ENCODE results near the gene LGALS7. TPM values are rescaled to one million over a fixed set of nuclear protein-coding genes. Genes with fewer than 3 reads are reported as not detected.
"Not testable (repeated sequence)": the region's sequence is repeated elsewhere in the genome, so short reads cannot be mapped to it uniquely, and the experiment has no call there.

Gene LGALS7
- total RNA-seq (2014; rRNA removed; shearing (Covaris generic)) = not detected in 2 replicates

- in situ Hi-C loops (cut with HindIII; ENCODE audit: low sequenced_read_pairs) = no loop called here
- DNase-seq (ENCODE audit: low spot score) = no peak
Observed at GRCh38 chr19:38773469-38774177, at the start of gene LGALS7. Gene LGALS7 (minus strand): TSS chr19:38773517. CDS start chr19:38773492, 25 bp downstream.

DNA sequence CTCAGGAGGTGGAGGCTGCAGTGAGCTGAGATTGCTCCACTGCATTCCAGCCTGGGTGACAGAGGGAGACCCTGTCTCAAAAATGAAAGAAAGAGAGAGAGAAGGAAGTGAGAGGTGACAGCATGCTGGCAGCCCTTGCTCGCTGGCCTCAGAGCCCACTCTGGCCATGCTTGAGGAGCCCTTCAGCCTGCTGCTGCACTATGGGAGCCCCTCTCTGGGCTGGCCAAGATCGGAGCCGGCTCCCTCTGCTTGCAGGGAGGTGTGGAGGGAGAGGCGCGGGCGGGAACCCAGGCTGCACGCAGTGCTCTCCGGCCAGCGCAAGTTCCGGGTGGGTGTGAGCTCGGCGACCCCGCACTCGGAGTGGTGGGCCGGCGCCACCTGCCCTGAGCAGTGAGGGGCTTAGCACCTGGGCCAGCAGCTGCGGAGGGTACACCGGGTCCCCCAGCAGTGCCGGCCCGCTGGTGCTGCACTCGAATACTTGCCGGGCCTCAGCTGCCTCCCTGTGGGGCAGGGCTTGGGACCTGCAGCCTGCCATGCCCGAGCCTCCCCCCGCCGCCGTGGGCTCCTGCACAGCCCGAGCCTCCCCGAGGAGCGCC is 48.0 kb upstream of the LGALS7 start:
- in situ Hi-C loops (cut with HindIII; ENCODE audit: low sequenced_read_pairs); DNase-seq (ENCODE audit: low spot score): not testable (repeated sequence)

DNA sequence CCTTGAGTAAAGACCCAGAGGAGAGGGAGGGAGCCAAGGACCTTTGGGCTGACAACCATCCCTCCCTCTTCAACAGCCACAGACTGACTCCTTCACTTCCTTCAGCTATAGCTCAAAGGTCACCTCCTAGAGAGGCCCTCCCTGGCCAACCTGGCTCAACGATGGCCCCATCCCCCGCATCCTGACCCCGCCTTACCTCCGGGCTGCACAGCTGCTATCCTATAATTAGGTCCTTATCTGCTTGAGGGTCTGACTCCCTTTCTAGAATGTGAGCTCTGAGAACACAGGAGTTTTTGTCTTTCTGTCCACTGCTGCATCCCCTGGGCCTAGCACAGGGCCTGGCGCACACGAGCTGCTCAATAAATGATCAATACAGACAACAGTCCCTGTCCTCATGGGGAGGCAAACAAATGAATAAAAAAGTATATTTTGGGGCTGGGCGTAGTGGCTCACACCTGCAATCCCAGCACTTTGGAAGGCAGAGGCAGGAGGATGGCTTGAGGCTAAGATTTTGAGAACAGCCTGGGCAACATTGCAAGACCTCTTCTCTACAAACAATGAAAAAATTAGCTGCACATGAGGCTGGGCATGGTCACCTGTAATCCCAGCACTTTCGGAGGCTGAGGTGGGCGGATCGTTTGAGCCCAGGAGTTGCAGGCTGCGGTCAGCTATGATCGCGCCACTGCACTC is 46.1 kb upstream of the LGALS7 start:
- in situ Hi-C loops (cut with HindIII; ENCODE audit: low sequenced_read_pairs) = no loop called here
- DNase-seq (ENCODE audit: low spot score) = no peak

GRCh38 chr19:38817081-38817480 is 43.8 kb upstream of the LGALS7 start:
- DNase-seq (ENCODE audit: low spot score) = no peak
- in situ Hi-C loops (cut with HindIII; ENCODE audit: low sequenced_read_pairs) = no loop called here

GRCh38 chr19:38816131-38816750 is 42.9 kb upstream of the LGALS7 start:
- DNase-seq (ENCODE audit: low spot score) = no peak
- in situ Hi-C loops (cut with HindIII; ENCODE audit: low sequenced_read_pairs) = no loop called here

GRCh38 chr19:38815059-38816001 is 42.0 kb upstream of the LGALS7 start:
- DNase-seq (ENCODE audit: low spot score) = no peak
- in situ Hi-C loops (cut with HindIII; ENCODE audit: low sequenced_read_pairs) = no loop called here

GRCh38 chr19:38813932-38814331 is 40.6 kb upstream of the LGALS7 start:
- DNase-seq (ENCODE audit: low spot score); in situ Hi-C loops (cut with HindIII; ENCODE audit: low sequenced_read_pairs): not testable (repeated sequence)

DNA sequence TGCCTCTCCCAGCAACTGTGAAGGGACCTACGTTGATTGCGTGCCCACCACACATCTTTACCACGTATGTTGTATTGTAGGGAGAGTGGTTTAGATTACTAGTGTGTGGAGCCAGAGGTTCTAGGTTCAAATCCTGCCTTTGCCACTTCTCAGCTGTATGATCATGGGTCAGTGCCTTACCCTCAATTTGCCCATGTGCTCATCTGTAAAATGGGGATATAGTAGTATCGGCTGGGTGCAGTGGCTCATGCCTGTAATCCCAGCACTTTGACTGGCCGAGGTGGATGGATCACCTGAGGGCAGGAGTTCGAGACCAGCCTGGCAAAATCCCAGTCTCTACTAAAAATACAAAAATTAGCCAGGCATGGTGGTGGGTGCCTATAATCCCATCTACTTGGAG is 40.0 kb upstream of the LGALS7 start:
- DNase-seq (ENCODE audit: low spot score) = no peak
- in situ Hi-C loops (cut with HindIII; ENCODE audit: low sequenced_read_pairs) = no loop called here

DNA sequence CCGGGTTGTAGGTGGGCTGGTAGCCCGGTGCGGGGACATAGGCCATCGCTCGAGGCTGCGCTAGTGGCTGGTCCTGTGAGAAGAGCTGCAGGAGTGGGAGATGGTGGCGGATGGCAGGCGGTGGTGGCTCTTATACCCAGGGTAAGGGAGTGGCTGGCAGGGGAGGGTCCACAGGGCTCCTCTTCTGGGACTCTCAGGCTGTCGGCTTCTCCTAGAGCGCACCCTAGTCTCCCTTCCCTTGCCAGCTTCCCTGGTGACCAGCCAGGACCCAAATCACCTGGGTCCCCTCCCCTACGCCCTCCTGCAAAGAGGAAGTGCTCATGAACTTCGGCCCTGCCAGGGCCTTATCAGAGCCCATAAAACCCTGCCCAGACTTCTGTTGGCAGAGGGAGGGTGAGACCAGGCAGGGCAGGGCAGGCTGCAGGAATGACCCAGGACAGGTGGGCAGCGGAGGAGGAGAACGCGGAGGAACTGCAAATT is 39.6 kb upstream of the LGALS7 start, which contains the start of gene LGALS4:
LGALS4 (minus strand) TSS at position 105 of the 480 bp plus-strand sequence; CDS start at position 46, 59 bp downstream.
- no peak for DNase-seq (ENCODE audit: low spot score)
- in situ Hi-C loops (cut with HindIII; ENCODE audit: low sequenced_read_pairs) = no loop called here

GRCh38 chr19:38812009-38812840 is 38.9 kb upstream of the LGALS7 start:
- DNase-seq (ENCODE audit: low spot score) = no peak
- in situ Hi-C loops (cut with HindIII; ENCODE audit: low sequenced_read_pairs) = no loop called here

DNA sequence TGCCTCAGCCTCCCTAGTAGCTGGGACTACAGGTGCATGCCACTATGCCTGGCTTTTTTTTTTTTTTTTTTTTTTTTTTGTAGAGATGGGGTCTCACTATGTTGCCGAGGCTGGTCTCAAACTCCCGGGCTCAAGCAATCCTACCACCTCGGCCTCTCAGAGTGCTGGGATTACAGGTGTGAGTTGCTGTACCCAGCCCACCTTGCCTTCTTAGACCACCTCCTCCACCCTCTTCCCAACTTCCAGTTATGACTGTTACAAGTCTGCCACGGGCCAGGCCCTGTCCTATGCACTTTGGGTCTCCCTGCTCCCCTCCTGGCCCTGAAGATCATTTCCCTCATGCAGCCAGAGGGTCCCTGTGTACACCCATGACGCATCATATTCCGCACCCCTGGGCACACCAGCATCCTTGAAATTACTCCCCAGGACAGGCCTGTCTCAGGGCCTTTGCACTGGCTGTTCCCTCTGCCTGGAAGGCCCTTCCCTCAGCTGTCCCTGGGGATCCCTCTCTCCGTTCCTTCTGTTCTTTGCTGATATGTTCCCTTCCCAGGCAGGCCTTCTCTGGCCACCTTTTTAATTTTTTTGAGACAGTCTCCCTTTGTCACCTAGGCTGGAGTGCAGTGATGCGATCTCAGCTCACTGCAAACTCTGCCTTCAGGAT is 36.4 kb upstream of the LGALS7 start:
- DNase-seq (ENCODE audit: low spot score) = no peak

DNA sequence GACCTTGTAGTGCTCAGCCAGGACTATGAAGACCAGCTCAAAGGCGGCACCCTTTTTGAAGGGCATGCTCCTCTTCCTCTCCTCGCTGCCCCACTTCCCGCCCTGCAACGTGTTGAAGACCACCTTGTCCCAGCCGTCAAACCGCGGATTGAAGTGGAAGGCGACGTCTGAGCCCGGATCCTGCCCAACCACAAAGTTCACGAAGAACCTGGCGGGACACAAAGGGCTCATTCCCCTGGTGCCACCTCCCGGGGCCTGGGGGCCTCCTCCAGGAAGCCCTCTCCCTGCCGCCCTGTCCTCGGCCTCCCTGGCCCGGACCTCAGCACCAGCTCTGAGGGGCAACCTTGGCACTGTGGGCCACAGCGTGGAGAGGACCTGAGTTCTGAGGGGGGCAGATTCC is 35.4 kb upstream of the LGALS7 start:
- no peak for DNase-seq (ENCODE audit: low spot score)
- in situ Hi-C loops (cut with HindIII; ENCODE audit: low sequenced_read_pairs) = no loop called here

More for the DNA sequence above, 36.4 kb upstream of the LGALS7 start:
- in situ Hi-C loops (cut with HindIII; ENCODE audit: low sequenced_read_pairs) = no loop called here

- DNase-seq (ENCODE audit: low spot score); in situ Hi-C loops (cut with HindIII; ENCODE audit: low sequenced_read_pairs): not testable (repeated sequence)
Observed at GRCh38 chr19:38807374-38808098, 34.2 kb upstream of the LGALS7 start.

- in situ Hi-C loops (cut with HindIII; ENCODE audit: low sequenced_read_pairs) = no loop called here
Observed at GRCh38 chr19:38806371-38806770, 33.1 kb upstream of the LGALS7 start.

DNA sequence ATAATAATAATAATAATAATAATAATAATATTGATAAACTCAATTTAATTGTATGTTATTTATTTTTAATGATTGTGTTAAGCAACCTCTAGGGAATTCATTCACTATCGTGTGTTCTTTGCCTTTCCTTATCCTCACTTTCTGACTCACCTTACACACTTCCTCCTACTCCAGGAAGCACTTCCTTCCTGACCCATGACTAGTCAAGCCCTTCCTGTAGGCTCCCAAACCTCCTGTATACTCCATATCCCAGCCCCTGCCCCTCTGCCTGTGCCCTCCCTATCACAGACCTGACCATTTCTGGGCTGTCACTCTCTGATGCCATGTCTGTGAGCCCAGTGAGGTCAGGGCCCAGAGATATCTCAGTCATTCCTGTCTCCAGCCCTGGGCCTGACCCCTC is 31.9 kb upstream of the LGALS7 start:
- DNase-seq (ENCODE audit: low spot score) = no peak
- in situ Hi-C loops (cut with HindIII; ENCODE audit: low sequenced_read_pairs) = no loop called here

More at GRCh38 chr19:38806371-38806770, 33.1 kb upstream of the LGALS7 start:
- no peak for DNase-seq (ENCODE audit: low spot score)

DNA sequence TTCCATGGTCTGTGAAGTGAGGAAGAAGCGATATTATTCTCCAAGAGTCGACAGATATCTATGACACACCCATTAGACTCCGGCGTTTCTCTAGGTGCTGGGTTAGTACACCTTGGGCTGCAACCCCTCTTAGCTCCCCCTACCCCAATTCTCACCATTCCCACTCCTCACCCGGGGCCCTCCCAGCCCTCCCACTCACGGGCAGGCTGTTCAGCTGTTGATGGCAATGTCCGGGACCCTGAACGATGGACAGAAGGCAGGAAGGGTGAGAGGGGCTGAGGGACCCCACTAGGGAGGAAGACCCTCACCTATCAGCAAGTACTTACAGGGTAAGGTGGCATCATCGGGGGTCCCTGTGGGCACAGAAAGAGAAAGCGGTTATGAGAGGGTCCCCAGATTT is 30.2 kb upstream of the LGALS7 start:
- in situ Hi-C loops (cut with HindIII; ENCODE audit: low sequenced_read_pairs) = no loop called here
- DNase-seq (ENCODE audit: low spot score) = no peak

All from G401 (cell line).